H1 (cell line): ENCODE measurements around the gene FLRT2. TPM values are rescaled to one million over a fixed set of nuclear protein-coding genes. Genes with fewer than 3 reads are reported as not detected.

ENCODE experiments used
- CTCF ChIA-PET: fragments of 300-600 bp; sonication (Branson Sonifier 250); formaldehyde crosslinking; loops from one replicate; lab custom pipeline; 2021; ENCODE audit not compliant: partially characterized antibody; lab: Charles Lee
- POLR2A ChIA-PET: fragments of 300-600 bp; sonication (Branson Sonifier 250); formaldehyde crosslinking; loops from one replicate; lab custom pipeline; 2021; ENCODE audit warnings: inconsistent platforms; ENCODE audit not compliant: partially characterized antibody; lab: Charles Lee
- DNase-seq, 2 experiments: peaks; one replicate each; pipeline versions ENCODE4 v3.0.0 to v3.0.0-alpha.2; 2010 to 2022; ENCODE audit warnings: low spot score in 2 of 2, low read depth in 1 of 2, mixed read lengths in 1 of 2
- FAIRE-seq: peaks from 2 replicates; lab custom pipeline; 2011; peaks lifted over from hg19 to GRCh38; lab: Jason Lieb, UNC
- H2AFZ ChIP-seq: 2 replicates; pipeline ENCODE4 v1.8.1; 2012; ENCODE audit warnings: low read length, inconsistent platforms
- H2AK5ac ChIP-seq: 2 replicates; pipeline ENCODE4 v1.6.1; 2013; ENCODE audit warnings: low read depth, low read length
- H2BK120ac ChIP-seq: replicated peaks from 2 replicates; pipeline ENCODE3; 2013; ENCODE audit warnings: low read depth, low read length, inconsistent platforms
- H2BK12ac ChIP-seq: 2 replicates; pipeline ENCODE4 v1.6.1; 2013; ENCODE audit warnings: low read depth, low read length
- H2BK15ac ChIP-seq: 2 replicates; pipeline ENCODE4 v1.6.1; 2013; ENCODE audit warnings: low read length
- H2BK20ac ChIP-seq: 2 replicates; pipeline ENCODE4 v1.6.1; 2013; ENCODE audit warnings: low read length
- H2BK5ac ChIP-seq: 2 replicates; pipeline ENCODE4 v1.6.1; 2013; ENCODE audit warnings: low read depth, low read length
- H3K14ac ChIP-seq: 2 replicates; pipeline ENCODE4 v1.6.1; 2013; ENCODE audit warnings: inconsistent platforms; ENCODE audit not compliant: insufficient read length
- H3K18ac ChIP-seq: 2 replicates; pipeline ENCODE4 v1.6.1; 2013; ENCODE audit warnings: low read length; ENCODE audit errors: extremely low read depth
- H3K23ac ChIP-seq: 2 replicates; pipeline ENCODE4 v1.6.1; 2013; ENCODE audit warnings: inconsistent platforms; ENCODE audit not compliant: insufficient read length
- H3K23me2 ChIP-seq: 2 replicates; pipeline ENCODE4 v1.6.1; 2013; ENCODE audit warnings: low read depth, low read length
- H3K27ac ChIP-seq: 2 replicates; pipeline ENCODE4 v1.6.1; 2011; ENCODE audit warnings: low read depth, low read length, inconsistent platforms
- H3K27me3 ChIP-seq, 4 experiments: replicated peaks in 1 of 4; 1 replicate in 1 of 4; 2 replicates in 3 of 4; pipeline versions ENCODE4 v1.6.1 to v1.8.1; 2011 to 2013; ENCODE audit warnings: low read length in 3 of 4, mild to moderate bottlenecking in 3 of 4, inconsistent platforms in 2 of 4, mixed read lengths in 2 of 4, moderate library complexity in 1 of 4; ENCODE audit not compliant: control insufficient read depth in 3 of 4, insufficient read depth in 3 of 4; ENCODE audit errors: extremely low read depth in 1 of 4
- H3K36me3 ChIP-seq, 4 experiments: 2 replicates each; pipeline versions ENCODE4 v1.6.1 to v1.8.1; 2011 to 2013; ENCODE audit warnings: mild to moderate bottlenecking in 4 of 4, low read length in 3 of 4, moderate library complexity in 2 of 4, control low read depth in 1 of 4, inconsistent platforms in 1 of 4; ENCODE audit not compliant: insufficient read depth in 4 of 4, control insufficient read depth in 2 of 4
- H3K4ac ChIP-seq: replicated peaks from 2 replicates; pipeline ENCODE3; 2013; ENCODE audit warnings: low read length, low read depth, mixed read lengths, inconsistent platforms; ENCODE audit not compliant: insufficient read length
- H3K4me1 ChIP-seq, 4 experiments: replicated peaks in 1 of 4; 1 replicate in 1 of 4; 2 replicates in 3 of 4; pipeline versions ENCODE4 v1.6.1 to v1.8.1; 2011 to 2013; ENCODE audit warnings: low read length in 3 of 4, inconsistent platforms in 2 of 4, mixed read lengths in 1 of 4; ENCODE audit not compliant: insufficient read depth in 4 of 4, control insufficient read depth in 3 of 4
- H3K4me2 ChIP-seq, 2 experiments: 2 replicates each; pipeline versions ENCODE4 v1.6.1 to v1.8.1; 2011 to 2013; ENCODE audit warnings: low read depth in 2 of 2, low read length in 2 of 2, control low read depth in 1 of 2, inconsistent platforms in 1 of 2, mild to moderate bottlenecking in 1 of 2; ENCODE audit not compliant: insufficient read depth in 1 of 2
- H3K4me3 ChIP-seq, 4 experiments: fragments of 200-600, 300-600 bp in 1 of 4; sonication (generic), shearing (Covaris generic), sonication (Bioruptor Twin) in 1 of 4; 2 replicates each; pipeline versions ENCODE4 v1.5.1 to v1.8.1; 2011 to 2016; ENCODE audit warnings: low read length in 4 of 4, low read depth in 3 of 4, control low read depth in 2 of 4, inconsistent platforms in 2 of 4, mild to moderate bottlenecking in 2 of 4, mixed read lengths in 1 of 4, moderate library complexity in 1 of 4; ENCODE audit not compliant: insufficient read depth in 2 of 4; ENCODE audit errors: extremely low read depth in 1 of 4
- H3K56ac ChIP-seq: replicated peaks from 2 replicates; pipeline ENCODE3; 2013; ENCODE audit warnings: low read depth, mild to moderate bottlenecking, mixed read lengths, low read length, inconsistent platforms; ENCODE audit not compliant: insufficient read length
- H3K79me1 ChIP-seq: 2 replicates; pipeline ENCODE4 v1.6.1; 2013; ENCODE audit warnings: low read depth, low read length, control low read depth
- H3K79me2 ChIP-seq, 2 experiments: 2 replicates each; pipeline versions ENCODE4 v1.6.1 to v1.8.1; 2012 to 2013; ENCODE audit warnings: low read length in 2 of 2, mild to moderate bottlenecking in 2 of 2, inconsistent platforms in 1 of 2; ENCODE audit not compliant: insufficient read depth in 2 of 2, control insufficient read depth in 1 of 2
- H3K9ac ChIP-seq, 4 experiments: replicated peaks in 1 of 4; 1 replicate in 1 of 4; 2 replicates in 3 of 4; pipeline versions ENCODE4 v1.6.1 to v1.8.1; 2011 to 2013; ENCODE audit warnings: low read depth in 3 of 4, low read length in 3 of 4, control low read depth in 2 of 4, mild to moderate bottlenecking in 2 of 4, moderate library complexity in 2 of 4, inconsistent platforms in 1 of 4; ENCODE audit errors: extremely low read depth in 1 of 4
- H3K9me3 ChIP-seq, 2 experiments: 2 replicates each; pipeline versions ENCODE4 v1.6.1 to v1.8.1; 2012 to 2013; ENCODE audit warnings: mild to moderate bottlenecking in 2 of 2, moderate library complexity in 2 of 2, control low read depth in 1 of 2, inconsistent platforms in 1 of 2, low read depth in 1 of 2, low read length in 1 of 2, mixed read lengths in 1 of 2; ENCODE audit not compliant: insufficient read depth in 2 of 2
- H4K20me1 ChIP-seq, 2 experiments: replicated peaks in 1 of 2; 2 replicates each; pipeline versions ENCODE3 to v1.8.1; 2011 to 2013; ENCODE audit warnings: inconsistent platforms in 2 of 2, low read length in 2 of 2, mild to moderate bottlenecking in 1 of 2; ENCODE audit not compliant: insufficient read depth in 2 of 2, control insufficient read depth in 1 of 2
- H4K5ac ChIP-seq: 2 replicates; pipeline ENCODE4 v1.6.1; 2013; ENCODE audit warnings: low read length, low read depth, mixed read lengths, inconsistent platforms; ENCODE audit not compliant: insufficient read length
- H4K8ac ChIP-seq: 2 replicates; pipeline ENCODE4 v1.8.0; 2013; ENCODE audit warnings: mild to moderate bottlenecking, moderate library complexity, low read length, inconsistent platforms; ENCODE audit not compliant: insufficient read depth; ENCODE audit errors: extremely low read depth
- H4K91ac ChIP-seq: replicated peaks from 2 replicates; pipeline ENCODE3; 2013; ENCODE audit warnings: low read length, mixed read lengths, inconsistent platforms; ENCODE audit not compliant: insufficient read length
- TBP ChIP-seq: IDR thresholded peaks from 2 replicates; pipeline ENCODE4 v1.6.1; 2011; ENCODE audit warnings: low read depth, low read length, improper control_type of control experiment
- WGBS, 2 experiments: shearing (Covaris generic) in 1 of 2; methylation state at CpG; one replicate each; pipeline versions ENCODE4 v1.1.6 to v1.1.7; 2013 to 2015; ENCODE audit warnings: low lambda C conversion rate in 2 of 2, mixed read lengths in 2 of 2, inconsistent platforms in 1 of 2, low coverage in 1 of 2, missing lambda C conversion rate in 1 of 2; ENCODE audit not compliant: insufficient replicate concordance in 2 of 2, insufficient coverage in 1 of 2, insufficient read length in 1 of 2; ENCODE audit errors: extremely low coverage in 1 of 2, missing lambda C conversion rate in 1 of 2; 5-methylcytosine and 5-hydroxymethylcytosine counted together
- polyA plus RNA-seq, 7 experiments: library from polyadenylated mRNA; depleted of rRNA in 3 of 7; stranded (reverse) in 5 of 7; unstranded in 2 of 7; fragments of >200 nt in 5 of 7; fragments of 200-250 nt in 2 of 7; gene quantifications; 1 replicate in 5 of 7; 2 replicates in 1 of 7; 4 replicates in 1 of 7; pipeline versions ENCODE4 v1.2.1 to v1.2.3, GENCODE V29; 2011 to 2013; ENCODE audit warnings: missing spikeins in 2 of 7, mixed read lengths in 2 of 7
- total RNA-seq: library from RNA; stranded (reverse); fragmentation: NEBNext Ultra II Directional; extraction: Animal tissue kit (Norgen Biotek cat#: 25700); gene quantifications from 2 replicates; pipeline ENCODE4 v1.2.1, GENCODE V29; 2021

Gene FLRT2
- total and polyA plus RNA-seq, 2 of the 8 experiments (the other 6 are each of a cell fraction or from before 2014, with no cell fraction given) = 2.4 to 6.9 TPM

DNA sequence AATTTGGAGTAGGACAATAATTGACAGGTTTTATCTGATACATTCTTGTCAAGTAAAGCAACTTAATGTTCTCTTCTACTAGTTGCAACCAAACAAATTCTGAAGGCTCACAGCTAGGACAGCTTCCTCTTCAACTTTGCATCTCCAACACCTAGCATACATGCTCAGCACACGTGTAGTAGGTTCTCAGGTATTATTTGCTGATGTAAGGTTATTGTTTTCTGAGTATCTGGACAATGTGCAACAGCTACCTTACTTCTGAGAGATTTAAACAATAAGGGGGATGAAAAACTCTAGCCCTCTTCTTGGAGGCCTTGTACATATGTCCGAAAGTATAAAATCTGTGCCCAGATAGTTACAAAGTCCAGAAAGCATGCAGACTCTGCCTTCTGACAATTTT is 15.5 kb upstream of the FLRT2 start:
- WGBS, 2 experiments = 90% methylated on average over 2 of the region's 2 CpGs; no CpG with 5 or more reads in 1 of the 2 experiments
- H3K4me2 ChIP-seq = no peak overlapping the region
- H3K14ac ChIP-seq = no peak overlapping the region
- no peaks in the 10 kb centered on the region for H3K27me3 ChIP-seq
- H3K79me2 ChIP-seq = no peaks in the 10 kb centered on the region
- H3K9me3 ChIP-seq = no peaks in the 10 kb centered on the region
- no peaks in the 10 kb centered on the region; the same call in 1 of the 2 replicates for H3K23me2 ChIP-seq
- H3K23ac ChIP-seq = no peak overlapping the region
- H3K56ac ChIP-seq = no peak overlapping the region
- POLR2A ChIA-PET = no interaction called here
- H4K91ac ChIP-seq = no peak overlapping the region
- H4K20me1 ChIP-seq = no peaks in the 10 kb centered on the region
- H2AK5ac ChIP-seq = no peak overlapping the region
- H2BK5ac ChIP-seq = no peak overlapping the region
- no peak overlapping the region for H2BK12ac ChIP-seq
- DNase-seq (no peak), FAIRE-seq (no peak)
- no peak overlapping the region for H2BK120ac ChIP-seq
- H2BK15ac ChIP-seq = no peak overlapping the region
- no peaks in the 10 kb centered on the region for H3K36me3 ChIP-seq
- H3K18ac ChIP-seq = no peak overlapping the region
- CTCF ChIA-PET = no interaction called here
- no peak overlapping the region for H4K5ac ChIP-seq
- H3K9ac ChIP-seq = no peak overlapping the region
- H2AFZ ChIP-seq = no peak overlapping the region
- no peak overlapping the region for H3K4me3 ChIP-seq
- no peak overlapping the region for H4K8ac ChIP-seq
- no peaks in the 10 kb centered on the region for H3K4me1 ChIP-seq
- H2BK20ac ChIP-seq = no peak overlapping the region
- no peak overlapping the region for H3K4ac ChIP-seq
- H3K79me1 ChIP-seq = no peaks in the 10 kb centered on the region
- no peak overlapping the region for H3K27ac ChIP-seq
- no peak for TF ChIP-seq TBP
